ENCODE results near the gene AAMP. TPM values are rescaled to one million over a fixed set of nuclear protein-coding genes. Genes with fewer than 3 reads are reported as not detected.
"Not testable (repeated sequence)": the region's sequence is repeated elsewhere in the genome, so short reads cannot be mapped to it uniquely, and the experiment has no call there.

AAMP gene
- 139 and 141 TPM in 2 replicates for total RNA-seq (2014; rRNA removed; shearing (Covaris generic))

GRCh38 chr2:218269900-218270720 lies at the start of gene AAMP, which contains the start of gene PNKD:
TSS of gene AAMP (minus strand) at chr2:218270137. CDS start at chr2:218270086, 51 bp downstream.
TSS of gene PNKD (plus strand) at chr2:218270519. CDS start at chr2:218270536, 17 bp downstream.
- H3K27me3 ChIP-seq (ENCODE audit: control insufficient read depth, insufficient read depth, low read length) = no peaks in the 10 kb centered on the region
- H3K4me3 ChIP-seq (ENCODE audit: insufficient read depth, low read depth, low read length) = peak within 1 kb of the TSS; percentile 97
- DNase-seq = peak; percentile 100
- peaks cover 29% of the 10 kb centered on the region for H3K36me3 ChIP-seq (replicated peaks; ENCODE audit: control insufficient read depth, insufficient read depth, low read length)

DNA sequence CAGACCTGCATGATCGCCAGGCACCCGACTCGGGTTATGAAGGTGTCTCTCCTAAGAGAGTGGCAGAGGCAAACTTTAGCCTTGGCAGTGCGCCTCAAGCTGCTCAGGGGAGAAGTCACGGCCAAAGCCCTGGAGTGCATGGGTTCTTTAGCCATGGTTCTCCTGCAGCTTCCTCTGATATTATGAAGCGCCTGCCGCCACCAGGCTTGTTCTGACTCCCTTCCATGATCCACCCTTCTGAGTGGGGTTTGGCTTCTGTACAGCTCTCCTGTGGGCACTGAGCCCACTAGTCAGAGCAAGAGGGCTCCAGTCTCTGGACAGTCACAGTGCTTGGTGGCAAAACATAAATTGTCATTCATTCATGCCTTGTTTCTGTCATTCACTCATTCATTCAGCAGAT lies 48.3 kb upstream of the AAMP start:
- Histone ChIP-seq H3K27me3 (ENCODE audit: control insufficient read depth, insufficient read depth, low read length) (no peaks in the 10 kb centered on the region), H3K36me3 (replicated peaks; ENCODE audit: control insufficient read depth, insufficient read depth, low read length) (no peaks in the 10 kb centered on the region), H3K4me3 (ENCODE audit: insufficient read depth, low read depth, low read length) (no peak overlapping the region)
- no peak for DNase-seq

DNA sequence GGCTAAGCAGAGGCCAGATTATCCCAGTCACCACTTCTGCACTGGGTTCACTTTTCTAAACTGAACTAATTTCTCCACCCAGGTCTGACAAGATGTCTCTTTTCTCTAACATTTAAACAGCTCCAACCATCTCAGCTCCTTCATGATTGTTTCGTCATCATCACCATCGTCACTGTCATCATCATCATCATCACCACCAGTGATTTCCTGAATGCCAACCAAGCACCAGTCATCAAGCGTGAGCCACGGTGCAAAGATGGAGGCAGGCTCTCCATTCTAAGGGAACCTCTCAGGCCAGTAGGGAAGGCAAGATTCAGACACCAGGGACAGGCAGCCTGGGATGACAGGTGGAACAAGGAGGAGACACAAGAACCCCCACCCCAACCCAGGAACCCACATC lies 47.9 kb upstream of the AAMP start:
- H3K36me3 ChIP-seq (replicated peaks; ENCODE audit: control insufficient read depth, insufficient read depth, low read length) = no peaks in the 10 kb centered on the region
- no peaks in the 10 kb centered on the region for H3K27me3 ChIP-seq (ENCODE audit: control insufficient read depth, insufficient read depth, low read length)
- H3K4me3 ChIP-seq (ENCODE audit: insufficient read depth, low read depth, low read length) = no peak overlapping the region
- no peak for DNase-seq

GRCh38 chr2:218317303-218317630 lies 47.3 kb upstream of the AAMP start:
- H3K4me3 ChIP-seq (ENCODE audit: insufficient read depth, low read depth, low read length) = no peak overlapping the region
- no peaks in the 10 kb centered on the region for H3K36me3 ChIP-seq (replicated peaks; ENCODE audit: control insufficient read depth, insufficient read depth, low read length)

DNA sequence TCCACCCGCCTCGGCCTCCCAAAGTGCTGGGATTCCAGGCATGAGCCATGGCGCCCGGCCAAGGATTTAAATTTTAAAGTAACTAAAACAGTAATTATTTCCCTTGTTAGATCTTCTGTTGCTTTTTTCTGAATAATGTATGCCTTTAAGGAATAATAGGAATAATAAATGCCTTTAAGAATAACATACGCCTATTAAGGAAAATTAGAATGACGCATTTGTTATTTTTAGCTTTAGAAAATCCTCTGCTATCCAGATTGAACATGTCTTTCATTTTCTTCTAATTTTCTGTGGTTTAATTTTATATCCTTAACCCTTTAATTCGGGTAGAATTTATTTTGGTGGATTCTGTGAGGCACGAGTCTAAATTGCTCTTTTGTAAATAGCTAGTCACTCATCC lies 45.5 kb upstream of the AAMP start:
- DNase-seq = no peak
- Histone ChIP-seq H3K27me3 (ENCODE audit: control insufficient read depth, insufficient read depth, low read length) (no peaks in the 10 kb centered on the region), H3K36me3 (replicated peaks; ENCODE audit: control insufficient read depth, insufficient read depth, low read length) (no peaks in the 10 kb centered on the region), H3K4me3 (ENCODE audit: insufficient read depth, low read depth, low read length) (no peak overlapping the region)

More at GRCh38 chr2:218317303-218317630, 47.3 kb upstream of the AAMP start:
- no peaks in the 10 kb centered on the region for H3K27me3 ChIP-seq (ENCODE audit: control insufficient read depth, insufficient read depth, low read length)
- DNase-seq = no peak

GRCh38 chr2:218314764-218315163 lies 44.8 kb upstream of the AAMP start:
- H3K4me3 ChIP-seq (ENCODE audit: insufficient read depth, low read depth, low read length); DNase-seq; H3K36me3 ChIP-seq (replicated peaks; ENCODE audit: control insufficient read depth, insufficient read depth, low read length); H3K27me3 ChIP-seq (ENCODE audit: control insufficient read depth, insufficient read depth, low read length): not testable (repeated sequence)

GRCh38 chr2:218313356-218313755 lies 43.4 kb upstream of the AAMP start:
- no peak for DNase-seq
- H3K27me3 ChIP-seq (ENCODE audit: control insufficient read depth, insufficient read depth, low read length) = no peaks in the 10 kb centered on the region
- H3K4me3 ChIP-seq (ENCODE audit: insufficient read depth, low read depth, low read length) = no peak overlapping the region
- no peaks in the 10 kb centered on the region for H3K36me3 ChIP-seq (replicated peaks; ENCODE audit: control insufficient read depth, insufficient read depth, low read length)

DNA sequence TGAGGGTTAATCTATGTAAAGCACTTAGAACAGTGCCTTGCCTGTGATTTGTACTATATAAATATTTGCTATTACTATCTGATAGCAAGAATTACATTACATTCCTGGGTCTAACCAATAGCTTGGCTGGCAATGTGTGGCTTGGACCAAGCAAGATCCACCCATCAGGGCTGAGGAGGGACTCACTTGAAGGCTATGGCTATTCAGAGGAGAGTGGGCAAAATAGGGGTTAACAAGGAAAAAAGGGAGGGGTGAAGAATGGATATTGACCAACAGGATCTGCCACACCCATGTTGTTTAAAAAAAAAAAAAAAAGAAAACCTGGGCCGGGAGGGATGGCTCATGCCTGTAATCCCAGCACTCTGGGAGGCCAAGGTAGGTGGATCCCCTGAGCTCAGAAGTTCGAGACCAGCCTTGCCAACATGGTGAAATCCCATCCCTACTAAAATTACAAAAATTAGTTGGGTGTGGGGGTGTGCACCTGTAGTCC lies 42.4 kb upstream of the AAMP start:
- Histone ChIP-seq H3K27me3 (ENCODE audit: control insufficient read depth, insufficient read depth, low read length) (no peaks in the 10 kb centered on the region), H3K36me3 (replicated peaks; ENCODE audit: control insufficient read depth, insufficient read depth, low read length) (no peaks in the 10 kb centered on the region), H3K4me3 (ENCODE audit: insufficient read depth, low read depth, low read length) (no peak overlapping the region)
- no peak for DNase-seq

- H3K27me3 ChIP-seq (ENCODE audit: control insufficient read depth, insufficient read depth, low read length); H3K36me3 ChIP-seq (replicated peaks; ENCODE audit: control insufficient read depth, insufficient read depth, low read length); DNase-seq; H3K4me3 ChIP-seq (ENCODE audit: insufficient read depth, low read depth, low read length): not testable (repeated sequence)
These were observed 41.8 kb upstream of the AAMP start for GRCh38 chr2:218311541-218312266.

DNA sequence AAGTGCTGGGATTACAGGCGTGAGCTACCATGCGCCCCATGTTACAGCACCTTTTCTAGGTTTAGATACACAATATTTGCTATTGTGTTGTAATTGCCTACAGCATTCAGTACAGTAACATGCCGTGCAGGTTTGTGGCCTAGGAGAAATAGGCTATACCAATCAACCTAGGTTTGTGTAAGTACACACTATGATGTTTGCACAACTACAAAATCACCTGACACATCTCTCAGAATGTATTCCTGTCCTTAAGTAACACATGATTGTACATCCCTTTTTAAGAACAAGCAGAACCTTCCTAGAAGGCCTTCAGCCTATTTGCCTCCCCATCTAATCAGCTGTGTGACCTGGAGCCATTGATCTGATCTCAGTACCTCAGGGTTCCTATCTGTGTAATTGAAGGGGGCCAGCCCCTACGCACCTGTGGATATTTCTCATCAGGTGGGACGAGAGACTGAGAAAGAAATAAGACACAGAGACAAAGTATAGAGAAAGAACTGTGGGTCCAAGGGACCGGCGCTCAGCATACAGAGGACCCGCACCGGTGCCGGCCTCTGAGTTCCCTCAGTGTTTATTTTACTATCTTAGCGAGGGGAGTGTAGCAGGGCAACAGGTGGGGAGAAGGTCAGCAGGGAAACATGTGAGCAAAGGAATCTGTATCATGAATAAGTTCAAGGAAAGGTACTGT lies 41.1 kb upstream of the AAMP start:
- DNase-seq = no peak
- H3K36me3 ChIP-seq (replicated peaks; ENCODE audit: control insufficient read depth, insufficient read depth, low read length) = no peaks in the 10 kb centered on the region
- no peak overlapping the region for H3K4me3 ChIP-seq (ENCODE audit: insufficient read depth, low read depth, low read length)
- no peaks in the 10 kb centered on the region for H3K27me3 ChIP-seq (ENCODE audit: control insufficient read depth, insufficient read depth, low read length)

GRCh38 chr2:218307415-218308090 lies 37.6 kb upstream of the AAMP start:
- Histone ChIP-seq H3K27me3 (ENCODE audit: control insufficient read depth, insufficient read depth, low read length) (no peaks in the 10 kb centered on the region), H3K36me3 (replicated peaks; ENCODE audit: control insufficient read depth, insufficient read depth, low read length) (no peaks in the 10 kb centered on the region), H3K4me3 (ENCODE audit: insufficient read depth, low read depth, low read length) (no peak overlapping the region)
- DNase-seq = no peak

DNA sequence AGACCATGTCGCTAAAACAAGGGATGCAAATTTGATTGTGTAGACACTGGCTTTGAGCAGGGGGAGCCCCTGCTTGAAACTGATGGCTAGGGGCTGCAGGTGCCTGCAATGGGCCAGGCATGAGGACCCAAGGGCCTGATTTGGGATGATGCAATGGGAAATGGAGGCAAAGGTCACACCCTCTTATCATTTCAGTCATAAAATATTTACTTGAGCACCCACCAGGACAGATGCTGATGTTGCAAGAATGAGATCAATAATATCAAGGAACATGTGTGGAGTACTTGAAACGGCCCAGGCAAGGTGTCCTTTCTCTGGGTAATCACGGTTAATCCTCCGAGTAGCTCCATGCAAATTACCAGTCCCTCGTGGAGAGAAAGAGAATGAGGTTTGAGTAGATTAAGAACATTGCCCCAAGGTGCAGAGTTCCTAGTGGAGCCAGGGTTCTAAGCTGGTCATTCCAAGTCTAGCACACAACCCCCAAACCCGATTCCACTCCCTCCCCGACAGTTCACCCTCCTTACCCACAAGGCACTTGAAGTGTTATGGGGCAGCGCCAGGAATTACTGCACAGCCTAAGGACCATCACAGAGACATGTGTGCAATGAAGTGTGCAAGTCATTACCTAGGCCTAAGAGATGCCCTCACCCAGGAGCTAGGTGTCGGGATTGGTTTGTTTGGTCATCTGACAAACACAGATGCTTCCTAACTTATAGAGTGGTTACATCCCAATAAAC lies 36.4 kb upstream of the AAMP start:
- DNase-seq = no peak
- Histone ChIP-seq H3K27me3 (ENCODE audit: control insufficient read depth, insufficient read depth, low read length) (no peaks in the 10 kb centered on the region), H3K36me3 (replicated peaks; ENCODE audit: control insufficient read depth, insufficient read depth, low read length) (no peaks in the 10 kb centered on the region)

DNA sequence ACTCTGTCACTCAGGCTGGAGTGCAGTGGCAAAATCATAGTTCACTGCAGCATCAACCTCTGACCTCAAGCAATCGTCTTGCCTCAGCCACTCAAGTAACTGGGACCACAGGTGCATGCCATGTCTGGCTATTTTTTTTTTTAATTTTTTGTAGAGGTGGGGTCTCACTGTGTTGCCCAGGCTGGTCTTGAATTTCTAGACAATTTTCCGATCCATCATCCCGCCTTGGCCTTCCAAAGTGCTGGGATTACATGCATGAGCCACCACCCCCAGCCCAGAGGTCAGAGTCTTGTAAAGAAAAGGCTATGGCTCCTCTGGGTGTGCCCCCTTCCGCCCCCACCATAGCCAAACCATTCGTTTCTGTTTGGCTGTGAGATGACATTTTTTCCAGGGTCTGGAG lies 35.4 kb upstream of the AAMP start:
- DNase-seq = no peak
- Histone ChIP-seq H3K36me3 (replicated peaks; ENCODE audit: control insufficient read depth, insufficient read depth, low read length) (no peaks in the 10 kb centered on the region), H3K4me3 (ENCODE audit: insufficient read depth, low read depth, low read length) (no peak overlapping the region), H3K27me3 (ENCODE audit: control insufficient read depth, insufficient read depth, low read length) (no peaks in the 10 kb centered on the region)

More for the DNA sequence above, 36.4 kb upstream of the AAMP start:
- no peak overlapping the region for H3K4me3 ChIP-seq (ENCODE audit: insufficient read depth, low read depth, low read length)

Data from H7 (cell line).